ENCODE data around the gene UMODL1.

Gene UMODL1

GRCh38 chr21:42144679-42145568 lies 73.8 kb downstream of the UMODL1 start:
- no peak overlapping the region for H3K4me3 ChIP-seq (ENCODE audit: low read length)
- no peak for DNase-seq (ENCODE audit: low read depth)
- TF ChIP-seq, protein P1, sequence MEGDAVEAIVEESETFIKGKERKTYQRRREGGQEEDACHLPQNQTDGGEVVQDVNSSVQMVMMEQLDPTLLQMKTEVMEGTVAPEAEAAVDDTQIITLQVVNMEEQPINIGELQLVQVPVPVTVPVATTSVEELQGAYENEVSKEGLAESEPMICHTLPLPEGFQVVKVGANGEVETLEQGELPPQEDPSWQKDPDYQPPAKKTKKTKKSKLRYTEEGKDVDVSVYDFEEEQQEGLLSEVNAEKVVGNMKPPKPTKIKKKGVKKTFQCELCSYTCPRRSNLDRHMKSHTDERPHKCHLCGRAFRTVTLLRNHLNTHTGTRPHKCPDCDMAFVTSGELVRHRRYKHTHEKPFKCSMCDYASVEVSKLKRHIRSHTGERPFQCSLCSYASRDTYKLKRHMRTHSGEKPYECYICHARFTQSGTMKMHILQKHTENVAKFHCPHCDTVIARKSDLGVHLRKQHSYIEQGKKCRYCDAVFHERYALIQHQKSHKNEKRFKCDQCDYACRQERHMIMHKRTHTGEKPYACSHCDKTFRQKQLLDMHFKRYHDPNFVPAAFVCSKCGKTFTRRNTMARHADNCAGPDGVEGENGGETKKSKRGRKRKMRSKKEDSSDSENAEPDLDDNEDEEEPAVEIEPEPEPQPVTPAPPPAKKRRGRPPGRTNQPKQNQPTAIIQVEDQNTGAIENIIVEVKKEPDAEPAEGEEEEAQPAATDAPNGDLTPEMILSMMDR (conservative IDR thresholded peaks at IDR 0.05; ENCODE audit: low read depth, low read length), result no peak

DNA sequence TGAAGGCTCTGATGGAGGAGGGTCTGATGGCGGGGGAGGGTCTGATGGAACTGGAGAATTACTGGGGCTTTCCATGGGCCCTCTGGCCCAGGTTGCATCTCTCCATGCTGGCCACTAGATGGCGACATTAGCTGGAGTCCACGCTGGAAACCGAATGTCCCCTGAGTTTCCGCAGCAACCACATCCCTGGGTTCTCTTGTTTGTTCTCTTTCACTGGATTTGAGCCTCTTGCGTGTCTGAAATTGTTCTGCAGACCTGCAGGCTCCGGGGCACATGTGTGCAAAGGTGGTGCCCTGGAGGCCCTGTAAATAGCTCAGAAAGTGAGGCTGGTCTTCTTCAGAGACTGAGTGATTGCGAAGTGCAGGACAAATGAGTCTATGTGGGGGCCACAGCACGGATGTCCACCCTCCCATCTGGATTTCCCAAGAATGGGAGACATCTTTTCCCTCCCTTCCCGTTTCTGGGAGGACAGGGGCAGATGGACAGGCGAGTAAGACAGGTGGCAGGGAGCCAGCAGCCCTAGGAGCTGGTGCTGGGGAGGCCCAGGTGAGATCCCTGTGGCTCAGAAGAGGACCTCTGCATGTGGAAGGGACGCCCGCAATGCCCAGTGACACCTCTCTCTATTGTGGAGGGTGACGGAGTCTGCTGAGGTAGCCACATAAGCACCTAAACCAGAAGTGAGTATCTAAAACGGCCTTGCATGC lies 74.6 kb downstream of the UMODL1 start:
- no peak overlapping the region for H3K4me3 ChIP-seq (ENCODE audit: low read length)
- TF ChIP-seq, protein P1 (conservative IDR thresholded peaks at IDR 0.05; ENCODE audit: low read depth, low read length), result peak; percentile 94
- no peak for DNase-seq (ENCODE audit: low read depth)

DNA sequence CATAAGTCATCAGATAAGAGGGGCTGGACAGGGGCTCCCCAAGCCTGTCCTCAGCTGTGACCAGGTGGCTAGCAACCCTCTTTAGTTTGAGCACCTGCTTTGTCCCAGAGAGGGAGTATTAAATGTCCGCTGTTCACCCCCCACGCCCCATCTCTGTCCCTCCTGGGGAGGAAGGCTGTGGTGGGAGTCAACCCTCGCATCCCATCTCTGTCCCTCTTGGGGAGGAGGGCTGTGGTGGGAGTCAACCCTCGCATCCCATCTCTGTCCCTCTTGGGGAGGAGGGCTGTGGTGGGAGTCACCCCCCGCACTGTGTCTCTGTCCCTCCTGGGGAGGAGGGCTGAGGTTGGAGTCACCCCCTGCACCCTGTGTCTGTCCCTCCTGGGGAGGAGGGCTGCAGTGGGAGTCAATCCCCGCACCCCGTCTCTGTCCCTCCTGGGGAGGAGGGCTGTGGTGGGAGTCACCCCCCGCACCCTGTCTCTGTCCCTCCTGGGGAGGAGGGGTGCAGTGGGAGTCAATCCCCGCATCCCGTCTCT lies 75.2 kb downstream of the UMODL1 start:
- no peak for DNase-seq (ENCODE audit: low read depth)
- TF ChIP-seq, protein P1 (conservative IDR thresholded peaks at IDR 0.05; ENCODE audit: low read depth, low read length), result no peak
- no peak overlapping the region for H3K4me3 ChIP-seq (ENCODE audit: low read length)

- TF ChIP-seq, protein P1 (conservative IDR thresholded peaks at IDR 0.05; ENCODE audit: low read depth, low read length), result no peak
- DNase-seq (ENCODE audit: low read depth), result no peak
- no peak overlapping the region for H3K4me3 ChIP-seq (ENCODE audit: low read length)
Observed at GRCh38 chr21:42146821-42147220, 75.7 kb downstream of the UMODL1 start.

- TF ChIP-seq, protein P1 (conservative IDR thresholded peaks at IDR 0.05; ENCODE audit: low read depth, low read length), result no peak
- DNase-seq (ENCODE audit: low read depth), result no peak
- no peak overlapping the region for H3K4me3 ChIP-seq (ENCODE audit: low read length)
Observed at GRCh38 chr21:42147386-42148020, 76.4 kb downstream of the UMODL1 start.

DNA sequence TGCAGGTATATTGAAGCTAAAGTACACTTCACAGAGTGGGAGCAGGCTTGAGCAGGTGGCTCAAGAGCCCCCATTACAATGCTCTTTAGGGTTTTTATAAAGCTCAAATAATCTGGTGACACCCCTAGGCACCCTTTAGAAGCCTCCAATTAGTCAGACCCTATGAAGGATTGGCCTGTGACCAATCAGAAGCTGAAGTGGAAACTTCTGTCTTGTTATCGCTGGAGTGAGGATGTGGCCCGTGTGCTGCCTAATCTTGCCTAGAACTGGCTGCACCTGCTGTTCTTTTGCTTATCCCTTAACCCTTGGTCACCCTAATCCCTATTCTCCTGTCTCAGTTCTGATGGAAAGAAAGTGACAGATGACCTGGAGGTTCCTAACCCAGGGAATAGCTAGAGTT lies 77.0 kb downstream of the UMODL1 start:
- no peak for DNase-seq (ENCODE audit: low read depth)
- TF ChIP-seq, protein P1 (conservative IDR thresholded peaks at IDR 0.05; ENCODE audit: low read depth, low read length), result no peak
- no peak overlapping the region for H3K4me3 ChIP-seq (ENCODE audit: low read length)
